WERI-Rb-1 (cell line): ENCODE measurements around the gene PLXNA4.

ENCODE experiments used
- DNase-seq: peaks from one replicate; pipeline ENCODE4 v3.0.0-alpha.2; 2020
- H3K27ac ChIP-seq: fragments of 250-450 bp; sonication (Bioruptor Pico); 2 replicates; pipeline ENCODE4 v1.5.1; 2020; ENCODE audit warnings: mild to moderate bottlenecking, moderate library complexity
- H3K27me3 ChIP-seq: fragments of 250-450 bp; sonication (Bioruptor Pico); 2 replicates; pipeline ENCODE4 v1.5.1; 2021; ENCODE audit warnings: mild to moderate bottlenecking, low read depth, moderate library complexity; ENCODE audit not compliant: insufficient read depth, severe bottlenecking
- H3K36me3 ChIP-seq: fragments of 250-450 bp; sonication (Bioruptor Pico); 2 replicates; pipeline ENCODE4 v1.5.1; 2020; ENCODE audit warnings: mild to moderate bottlenecking, moderate library complexity
- H3K4me3 ChIP-seq: 2 replicates; pipeline ENCODE4 v1.5.1; 2011; ENCODE audit warnings: low read depth, mild to moderate bottlenecking, control low read depth, low read length
- H3K9me3 ChIP-seq: fragments of 250-450 bp; sonication (Bioruptor Pico); 2 replicates; pipeline ENCODE4 v1.5.1; 2021; ENCODE audit warnings: mild to moderate bottlenecking, moderate library complexity; ENCODE audit not compliant: severe bottlenecking
- CTCF ChIP-seq: IDR thresholded peaks from 2 replicates; pipeline ENCODE4 v1.5.1; 2011; ENCODE audit warnings: low read depth, mild to moderate bottlenecking, control low read depth, inconsistent platforms, low read length

Gene PLXNA4

GRCh38 chr7:132276234-132276630 lies 300.0 kb downstream of the PLXNA4 start:
- H3K27me3 ChIP-seq, result no peaks in the 10 kb centered on the region
- H3K36me3 ChIP-seq, result no peaks in the 10 kb centered on the region
- DNase-seq, result peak; percentile 61
- H3K27ac ChIP-seq, result peak overlapping the region; percentile 82
- no peak for TF ChIP-seq CTCF
- no peak overlapping the region for H3K4me3 ChIP-seq
- H3K9me3 ChIP-seq, result peaks cover 2% of the 10 kb centered on the region

- Histone ChIP-seq H3K4me3 (no peak overlapping the region), H3K9me3 (peaks cover 2% of the 10 kb centered on the region), H3K27ac (no peak overlapping the region; the same call in 1 of the 2 replicates), H3K27me3 (no peaks in the 10 kb centered on the region), H3K36me3 (no peaks in the 10 kb centered on the region)
- DNase-seq, result no peak
- no peak for TF ChIP-seq CTCF
Observed at GRCh38 chr7:132275416-132276233, 300.6 kb downstream of the PLXNA4 start.

- Histone ChIP-seq H3K4me3 (no peak overlapping the region), H3K27ac (no peak overlapping the region), H3K27me3 (no peaks in the 10 kb centered on the region), H3K9me3 (peaks cover under 1% of the 10 kb centered on the region), H3K36me3 (no peaks in the 10 kb centered on the region)
- DNase-seq, result no peak
- TF ChIP-seq CTCF, result no peak
Observed at GRCh38 chr7:132272763-132273371, 303.4 kb downstream of the PLXNA4 start.

DNA sequence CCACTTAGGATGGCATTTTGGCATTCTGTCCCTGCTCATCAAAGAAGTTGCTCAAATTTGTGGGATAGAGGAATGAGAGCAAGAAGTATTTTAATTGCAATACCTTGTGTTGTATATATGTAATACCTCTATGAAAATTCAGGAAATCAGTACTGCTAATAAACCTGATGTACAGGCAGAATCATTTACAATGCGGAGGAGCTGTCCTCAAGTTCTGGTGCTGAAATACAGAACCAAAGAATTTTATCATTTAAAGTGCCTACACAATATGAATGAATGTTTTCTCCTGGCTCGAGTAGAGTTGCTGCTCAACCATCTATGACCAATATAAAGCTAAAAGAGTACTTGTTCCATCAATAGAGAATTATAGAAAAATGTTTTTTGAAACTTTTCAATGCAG lies 305.8 kb downstream of the PLXNA4 start:
- Histone ChIP-seq H3K36me3 (no peaks in the 10 kb centered on the region), H3K27me3 (no peaks in the 10 kb centered on the region), H3K9me3 (no peaks in the 10 kb centered on the region), H3K4me3 (no peak overlapping the region), H3K27ac (no peak overlapping the region)
- TF ChIP-seq CTCF, result no peak
- no peak for DNase-seq

- no peak for TF ChIP-seq CTCF
- H3K27me3 ChIP-seq, result no peaks in the 10 kb centered on the region
- H3K27ac ChIP-seq, result no peak overlapping the region
- no peaks in the 10 kb centered on the region for H3K9me3 ChIP-seq
- DNase-seq, result no peak
- H3K4me3 ChIP-seq, result no peak overlapping the region
- no peaks in the 10 kb centered on the region for H3K36me3 ChIP-seq
Observed at GRCh38 chr7:132269718-132270117, 306.6 kb downstream of the PLXNA4 start.
